ENCODE measurements around the gene CFAP61.

DNA sequence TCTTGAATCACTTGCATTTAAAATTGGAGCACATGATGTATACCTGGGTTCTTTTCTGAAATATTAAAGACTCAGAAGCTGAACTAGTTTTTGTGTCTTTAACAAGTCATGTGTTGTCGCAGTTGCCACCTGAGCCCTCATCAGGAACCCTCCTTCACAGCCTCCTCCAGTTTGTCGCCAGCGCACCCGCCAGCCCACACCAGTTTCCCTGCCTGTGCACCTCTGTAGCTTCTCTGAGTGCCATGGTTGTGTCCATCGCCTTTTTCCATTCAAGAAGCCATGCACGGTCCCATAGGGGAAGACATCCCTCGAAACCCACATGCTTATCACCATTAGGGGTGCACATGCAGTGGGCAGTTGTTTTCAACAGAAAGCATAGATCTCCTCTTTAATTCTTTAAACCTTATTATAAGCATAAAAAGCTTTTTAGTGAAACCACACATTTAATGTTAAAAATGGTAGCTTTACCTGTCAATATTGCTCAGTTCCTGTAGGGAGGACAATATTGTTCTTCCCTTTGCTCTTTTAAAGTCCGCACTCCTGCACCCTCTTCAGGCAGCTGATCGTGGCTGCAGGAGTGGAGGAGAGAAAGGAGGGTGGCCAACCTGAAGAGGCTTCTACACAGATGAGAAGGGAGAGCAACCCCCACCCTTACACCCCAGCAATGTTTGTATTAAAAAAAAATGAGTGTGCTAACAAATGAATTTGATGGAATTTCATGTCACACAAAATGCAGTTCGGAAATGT lies 121.9 kb downstream of the CFAP61 start:
- TF ChIP-seq, protein P1, sequence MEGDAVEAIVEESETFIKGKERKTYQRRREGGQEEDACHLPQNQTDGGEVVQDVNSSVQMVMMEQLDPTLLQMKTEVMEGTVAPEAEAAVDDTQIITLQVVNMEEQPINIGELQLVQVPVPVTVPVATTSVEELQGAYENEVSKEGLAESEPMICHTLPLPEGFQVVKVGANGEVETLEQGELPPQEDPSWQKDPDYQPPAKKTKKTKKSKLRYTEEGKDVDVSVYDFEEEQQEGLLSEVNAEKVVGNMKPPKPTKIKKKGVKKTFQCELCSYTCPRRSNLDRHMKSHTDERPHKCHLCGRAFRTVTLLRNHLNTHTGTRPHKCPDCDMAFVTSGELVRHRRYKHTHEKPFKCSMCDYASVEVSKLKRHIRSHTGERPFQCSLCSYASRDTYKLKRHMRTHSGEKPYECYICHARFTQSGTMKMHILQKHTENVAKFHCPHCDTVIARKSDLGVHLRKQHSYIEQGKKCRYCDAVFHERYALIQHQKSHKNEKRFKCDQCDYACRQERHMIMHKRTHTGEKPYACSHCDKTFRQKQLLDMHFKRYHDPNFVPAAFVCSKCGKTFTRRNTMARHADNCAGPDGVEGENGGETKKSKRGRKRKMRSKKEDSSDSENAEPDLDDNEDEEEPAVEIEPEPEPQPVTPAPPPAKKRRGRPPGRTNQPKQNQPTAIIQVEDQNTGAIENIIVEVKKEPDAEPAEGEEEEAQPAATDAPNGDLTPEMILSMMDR (IDR thresholded peaks at IDR 0.05 in 8 of 11, conservative IDR thresholded peaks at IDR 0.05 in 3 of 11): no peak
- TF ChIP-seq POLR2A (IDR thresholded peaks at IDR 0.05): no peak
- no peak for TF ChIP-seq POLR2AphosphoS5 (IDR thresholded peaks at IDR 0.05)
